ENCODE measurements around the gene SLC26A11. TPM values are rescaled to one million over a fixed set of nuclear protein-coding genes. Genes with fewer than 3 reads are reported as not detected.

The SLC26A11 gene
- total RNA-seq, 1 experiment from 2014 or later: 26.5 TPM

GRCh38 chr17:80185968-80186367, 34.3 kb upstream of the SLC26A11 start:
- H2BK15ac ChIP-seq (ENCODE audit: low read depth, low read length): no peak overlapping the region
- no peaks in the 10 kb centered on the region for H3K4me1 ChIP-seq (ENCODE audit: insufficient read depth, low read length)
- H3K79me2 ChIP-seq (ENCODE audit: insufficient read depth, low read length): no peaks in the 10 kb centered on the region
- no peak overlapping the region; the same call in 1 of the 2 replicates for H3K14ac ChIP-seq (ENCODE audit: insufficient read depth, low read length)
- no peak overlapping the region for H4K91ac ChIP-seq (ENCODE audit: insufficient read length, low read depth, low read length)
- no peak overlapping the region for H2BK120ac ChIP-seq (ENCODE audit: low read depth, low read length, poor library complexity, severe bottlenecking)
- no peaks in the 10 kb centered on the region for H4K20me1 ChIP-seq (ENCODE audit: control insufficient read depth, insufficient read depth, insufficient read length)
- no peak overlapping the region for H3K4me3 Mint-ChIP-seq
- no peak overlapping the region for H2AK5ac ChIP-seq (ENCODE audit: insufficient read length, low read length)
- H3K9me3 Mint-ChIP-seq: no peaks in the 10 kb centered on the region
- H3K56ac ChIP-seq (ENCODE audit: insufficient read length, low read depth, low read length): no peak overlapping the region
- no peak overlapping the region for H2AFZ ChIP-seq (ENCODE audit: low read length)
- no peaks in the 10 kb centered on the region for H3K23me2 ChIP-seq (ENCODE audit: insufficient read length, low read depth, low read length, poor library complexity, severe bottlenecking)
- H3T11ph ChIP-seq (ENCODE audit: low read length): no peak overlapping the region
- H4K5ac ChIP-seq (ENCODE audit: insufficient read length, low read depth, low read length): no peak overlapping the region
- H3K79me1 ChIP-seq (ENCODE audit: insufficient read depth, low read depth, low read length, poor library complexity, severe bottlenecking): no peaks in the 10 kb centered on the region
- H3K36me3 Mint-ChIP-seq (ENCODE audit: insufficient read depth in 1 of 3, low read depth in 3 of 3): no peaks in the 10 kb centered on the region
- no peak overlapping the region for H4K8ac ChIP-seq (replicated peaks; ENCODE audit: insufficient read length, low read depth, low read length)
- no peak overlapping the region for H2BK5ac ChIP-seq (ENCODE audit: insufficient read length, low read length)
- H3K27me3 ChIP-seq (ENCODE audit: insufficient read depth, low read length): no peaks in the 10 kb centered on the region
- no peak overlapping the region for H3K27ac ChIP-seq (ENCODE audit: insufficient read length, low read depth, low read length)
- no peak overlapping the region for H2BK20ac ChIP-seq (ENCODE audit: low read depth, low read length, poor library complexity, severe bottlenecking)
- peaks cover 4% of the 10 kb centered on the region for H3K27me3 Mint-ChIP-seq (ENCODE audit: low read depth)
- no peak overlapping the region for H3K4me2 ChIP-seq (ENCODE audit: insufficient read depth, insufficient read length, low read length)
- no peak overlapping the region for H3K27ac Mint-ChIP-seq
- H3K9ac ChIP-seq (ENCODE audit: extremely low read depth, insufficient read length, low read length): no peak overlapping the region
- no peak for TF ChIP-seq CTCF (conservative IDR thresholded peaks at IDR 0.05)
- H3K23ac ChIP-seq (ENCODE audit: insufficient read length, low read depth, low read length): no peak overlapping the region
- no peak overlapping the region for H3K4ac ChIP-seq (ENCODE audit: low read depth, low read length)
- DNase-seq: no peak
- H2BK12ac ChIP-seq (ENCODE audit: insufficient read length, low read depth, low read length): no peak overlapping the region
- H3K4me1 Mint-ChIP-seq: peaks cover 2 to 12% of the 10 kb centered on the region in 2 experiments; a peak in 2 of 4 replicates
- no peaks in the 10 kb centered on the region for H3K9me3 ChIP-seq (ENCODE audit: control insufficient read depth, low read depth, low read length)
- H3K18ac ChIP-seq (ENCODE audit: insufficient read length, low read depth, low read length): no peak overlapping the region
- no CpG with 5 or more reads among the region's 9 CpGs for WGBS (ENCODE audit: extremely low coverage, insufficient read length, low lambda C conversion rate)
